Gastrocnemius medialis (tissue), 4 donors: ENCODE results near the gene SOCS3.

Experiments used
- POLR2A ChIP-seq, 2 donors: fragments of 450-650 bp; IDR thresholded peaks; one replicate each; pipeline ENCODE4 v1.6.1; 2017; ENCODE audit warnings: antibody characterized with exemption in 2 of 2, mild to moderate bottlenecking in 2 of 2, moderate library complexity in 2 of 2
- TF ChIP-seq, protein P1 (sequence below), 5 experiments: fragments of 450-650 bp in 3 of 5; fragments of 200-600 bp in 2 of 5; sonication (generic) in 2 of 5; IDR thresholded peaks in 4 of 5; conservative IDR thresholded peaks in 1 of 5; 1 replicate in 4 of 5; 2 replicates in 1 of 5; pipeline ENCODE4 v1.5.1; 2016 to 2019; ENCODE audit warnings: antibody characterized with exemption in 5 of 5, mild to moderate bottlenecking in 3 of 5, moderate library complexity in 3 of 5

DNA sequence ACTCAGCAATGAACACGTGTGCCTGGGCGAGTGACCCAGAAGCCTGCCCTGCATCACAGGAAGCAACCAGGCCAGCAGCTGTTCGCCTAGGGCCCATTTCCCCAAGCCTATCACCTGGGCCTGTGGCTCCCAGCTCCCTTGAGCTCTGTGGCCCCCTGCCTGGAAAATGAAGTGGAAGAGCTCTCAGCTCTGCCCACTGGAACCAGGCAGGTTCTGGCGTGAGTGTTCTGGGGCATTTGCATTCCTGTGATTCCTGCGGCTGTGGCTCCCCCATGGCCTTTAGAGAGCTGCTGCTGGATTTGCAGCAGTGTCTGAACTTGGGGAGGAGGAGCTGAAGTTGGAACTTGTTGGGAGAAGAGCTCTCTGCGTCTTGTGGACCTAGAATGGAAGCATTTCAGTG lies 41.4 kb upstream of the SOCS3 start:
- TF ChIP-seq, protein P1, sequence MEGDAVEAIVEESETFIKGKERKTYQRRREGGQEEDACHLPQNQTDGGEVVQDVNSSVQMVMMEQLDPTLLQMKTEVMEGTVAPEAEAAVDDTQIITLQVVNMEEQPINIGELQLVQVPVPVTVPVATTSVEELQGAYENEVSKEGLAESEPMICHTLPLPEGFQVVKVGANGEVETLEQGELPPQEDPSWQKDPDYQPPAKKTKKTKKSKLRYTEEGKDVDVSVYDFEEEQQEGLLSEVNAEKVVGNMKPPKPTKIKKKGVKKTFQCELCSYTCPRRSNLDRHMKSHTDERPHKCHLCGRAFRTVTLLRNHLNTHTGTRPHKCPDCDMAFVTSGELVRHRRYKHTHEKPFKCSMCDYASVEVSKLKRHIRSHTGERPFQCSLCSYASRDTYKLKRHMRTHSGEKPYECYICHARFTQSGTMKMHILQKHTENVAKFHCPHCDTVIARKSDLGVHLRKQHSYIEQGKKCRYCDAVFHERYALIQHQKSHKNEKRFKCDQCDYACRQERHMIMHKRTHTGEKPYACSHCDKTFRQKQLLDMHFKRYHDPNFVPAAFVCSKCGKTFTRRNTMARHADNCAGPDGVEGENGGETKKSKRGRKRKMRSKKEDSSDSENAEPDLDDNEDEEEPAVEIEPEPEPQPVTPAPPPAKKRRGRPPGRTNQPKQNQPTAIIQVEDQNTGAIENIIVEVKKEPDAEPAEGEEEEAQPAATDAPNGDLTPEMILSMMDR (IDR thresholded peaks at IDR 0.05 in 4 of 5, conservative IDR thresholded peaks at IDR 0.05 in 1 of 5), result no peak
- TF ChIP-seq POLR2A (IDR thresholded peaks at IDR 0.05), result no peak
